Measurements from ENCODE around the gene GIMAP6. TPM values are rescaled to one million over a fixed set of nuclear protein-coding genes. Genes with fewer than 3 reads are reported as not detected.
"Not testable (repeated sequence)": the region's sequence is repeated elsewhere in the genome, so short reads cannot be mapped to it uniquely, and the experiment has no call there.

GIMAP6 gene
- total RNA-seq, 2 experiments from 2014 or later, result 19.2 to 20.7 TPM

- Mint-ChIP-seq H3K4me3 (no peak overlapping the region), H3K27me3 (ENCODE audit: low read depth) (no peaks in the 10 kb centered on the region), H3K4me1 (ENCODE audit: low read depth) (peaks cover 52% of the 10 kb centered on the region), H3K9me3 (peaks cover 26% of the 10 kb centered on the region), H3K36me3 (ENCODE audit: low read depth) (peaks cover 24% of the 10 kb centered on the region), H3K27ac (no peak overlapping the region)
- intact Hi-C loops (cut with micrococcal nuclease), result no loop called here
- CTCF ChIA-PET, result interaction anchor here (1.0 kb wide), 1 partner anchor 10 kb away, joined by 3 read pairs; no protein-coding TSS in a partner anchor
- no peak for DNase-seq
Observed at GRCh38 chr7:150641854-150642253, 9.7 kb upstream of the GIMAP6 start.

DNA sequence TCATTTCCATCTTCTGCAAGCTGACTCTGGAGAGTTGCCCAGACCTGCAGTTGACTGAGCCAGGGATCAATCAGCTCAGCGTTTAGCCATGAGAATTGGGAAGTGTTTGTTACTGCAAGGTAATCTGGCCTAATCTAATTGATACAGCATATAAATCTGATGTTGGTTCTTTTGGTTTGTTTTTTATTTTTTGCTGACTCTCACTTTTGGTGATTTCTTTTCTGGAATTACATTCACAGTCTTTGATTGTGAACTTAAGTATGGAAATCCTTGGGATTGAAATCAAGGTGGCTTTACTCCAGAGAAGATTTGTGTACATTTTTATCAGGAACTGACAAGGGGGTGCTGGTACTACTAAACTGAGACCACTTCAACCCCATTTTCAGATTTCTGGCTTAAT lies 1.7 kb upstream of the GIMAP6 start:
- Mint-ChIP-seq H3K27me3 (ENCODE audit: low read depth) (no peaks in the 10 kb centered on the region), H3K27ac (peak overlapping the region; percentile 76), H3K9me3 (peaks cover 35% of the 10 kb centered on the region), H3K4me3 (no peak overlapping the region), H3K36me3 (ENCODE audit: low read depth) (peaks cover 50% of the 10 kb centered on the region), H3K4me1 (ENCODE audit: low read depth) (peaks cover 64% of the 10 kb centered on the region)
- intact Hi-C loops (cut with micrococcal nuclease), result loop anchor here (5.0 kb wide), 1 partner anchor 83 kb away; the partner anchor contains the start of gene GIMAP1
- CTCF ChIA-PET, result interaction anchor here (0.7 to 1.9 kb wide), 3 partner anchors 47 to 185 kb away, joined by 3 to 6 read pairs (median 3); partner anchors contain the start of gene GIMAP2
- no peak for DNase-seq

- CTCF ChIA-PET, result interaction anchor here (0.9 to 2.1 kb wide), 6 partner anchors 9 to 124 kb away, joined by 3 to 9 read pairs (median 4); no protein-coding TSS in a partner anchor
- peak overlapping the region; percentile 85 for H3K4me3 Mint-ChIP-seq
- peaks cover 66% of the 10 kb centered on the region for H3K4me1 Mint-ChIP-seq (ENCODE audit: low read depth)
- H3K27me3 Mint-ChIP-seq (ENCODE audit: low read depth), result no peaks in the 10 kb centered on the region
- H3K9me3 Mint-ChIP-seq, result peaks cover 29% of the 10 kb centered on the region
- intact Hi-C loops (cut with micrococcal nuclease), result loop anchor here (1.0 to 5.0 kb wide), 4 partner anchors 10 to 124 kb away; partner anchors contain the start of gene GIMAP1
- peak overlapping the region; percentile 92 for H3K27ac Mint-ChIP-seq
- peak; percentile 67 for DNase-seq
- H3K36me3 Mint-ChIP-seq (ENCODE audit: low read depth), result peaks cover 58% of the 10 kb centered on the region
Observed at GRCh38 chr7:150631084-150631826, 930 bp downstream of the GIMAP6 start.

DNA sequence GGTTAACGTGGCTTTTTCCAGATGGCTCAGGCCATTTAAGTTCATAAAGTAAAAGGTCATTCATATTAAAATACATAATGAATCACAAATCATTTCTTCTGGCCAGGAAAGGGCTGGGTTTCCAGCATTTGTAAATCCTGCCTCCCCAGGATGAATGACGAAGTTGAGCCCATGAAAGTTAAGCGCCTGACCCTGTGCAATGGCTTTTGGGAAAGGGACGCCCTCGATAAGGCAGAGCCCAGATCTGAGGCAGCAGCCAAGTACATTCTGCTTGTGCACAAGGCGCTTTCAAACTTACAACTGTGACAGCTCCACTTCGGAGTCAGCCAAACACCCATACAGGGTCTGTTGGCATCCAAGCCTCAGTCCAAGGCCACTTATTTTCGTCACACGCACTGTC lies 2.8 kb downstream of the GIMAP6 start:
- no peak for DNase-seq
- H3K27me3 Mint-ChIP-seq (ENCODE audit: low read depth), result no peaks in the 10 kb centered on the region
- CTCF ChIA-PET, result interaction anchor here (1.2 kb wide), 1 partner anchor 128 kb away, joined by 3 read pairs; no protein-coding TSS in a partner anchor
- H3K27ac Mint-ChIP-seq, result peak overlapping the region; percentile 33
- intact Hi-C loops (cut with micrococcal nuclease), result loop anchor here (10.0 kb wide), 1 partner anchor 255 kb away; the partner anchor contains the start of gene ZNF775
- H3K4me3 Mint-ChIP-seq, result no peak overlapping the region
- peaks cover 64% of the 10 kb centered on the region for H3K4me1 Mint-ChIP-seq (ENCODE audit: low read depth)
- H3K36me3 Mint-ChIP-seq (ENCODE audit: low read depth), result peaks cover 69% of the 10 kb centered on the region
- H3K9me3 Mint-ChIP-seq, result peaks cover 22% of the 10 kb centered on the region

GRCh38 chr7:150627959-150628358 lies 4.2 kb downstream of the GIMAP6 start:
- Mint-ChIP-seq H3K4me3 (no peak overlapping the region), H3K27me3 (ENCODE audit: low read depth) (no peaks in the 10 kb centered on the region), H3K36me3 (ENCODE audit: low read depth) (peaks cover 78% of the 10 kb centered on the region), H3K9me3 (peaks cover 22% of the 10 kb centered on the region), H3K27ac (no peak overlapping the region), H3K4me1 (ENCODE audit: low read depth) (peaks cover 60% of the 10 kb centered on the region)
- CTCF ChIA-PET, result no interaction called here
- DNase-seq, result no peak
- intact Hi-C loops (cut with micrococcal nuclease), result loop anchor here (10.0 kb wide), 1 partner anchor 253 kb away; the partner anchor contains the start of gene ZNF775

GRCh38 chr7:150626696-150627095 lies 5.5 kb downstream of the GIMAP6 start:
- peaks cover 63% of the 10 kb centered on the region for H3K4me1 Mint-ChIP-seq (ENCODE audit: low read depth)
- H3K36me3 Mint-ChIP-seq (ENCODE audit: low read depth), result peaks cover 73% of the 10 kb centered on the region
- H3K9me3 Mint-ChIP-seq, result peaks cover 22% of the 10 kb centered on the region
- CTCF ChIA-PET, result no interaction called here
- peak overlapping the region; percentile 44 for H3K27ac Mint-ChIP-seq
- no peaks in the 10 kb centered on the region for H3K27me3 Mint-ChIP-seq (ENCODE audit: low read depth)
- DNase-seq, result no peak
- intact Hi-C loops (cut with micrococcal nuclease), result loop anchor here (10.0 kb wide), 1 partner anchor 252 kb away; the partner anchor contains the start of gene ZNF775
- H3K4me3 Mint-ChIP-seq, result no peak overlapping the region

DNA sequence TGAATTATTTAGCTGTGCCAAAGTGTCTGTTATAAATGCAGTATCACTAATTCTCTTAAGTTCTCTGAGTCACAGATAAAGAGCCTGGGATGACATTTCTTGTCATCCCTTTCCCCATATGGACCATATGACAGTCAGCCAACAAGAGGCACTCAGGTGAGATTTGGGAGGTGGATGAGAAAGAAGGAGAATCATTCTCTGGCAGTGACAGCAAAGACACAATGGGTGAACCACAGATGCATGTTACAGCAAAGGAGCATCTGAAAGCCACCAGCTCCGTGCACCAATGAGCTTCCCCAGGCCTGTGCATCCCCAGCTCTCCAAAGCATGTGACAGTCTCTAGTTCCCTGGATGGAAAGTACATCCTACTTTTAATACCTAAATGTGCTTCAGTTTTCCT lies 10.8 kb downstream of the GIMAP6 start:
- Mint-ChIP-seq H3K4me3 (peak overlapping the region; percentile 8), H3K4me1 (ENCODE audit: low read depth) (peaks cover 54% of the 10 kb centered on the region), H3K27ac (peak overlapping the region; percentile 82), H3K9me3 (peaks cover 13% of the 10 kb centered on the region), H3K27me3 (ENCODE audit: low read depth) (no peaks in the 10 kb centered on the region), H3K36me3 (ENCODE audit: low read depth) (peaks cover 29% of the 10 kb centered on the region)
- intact Hi-C loops (cut with micrococcal nuclease), result loop anchor here (1.0 to 10.0 kb wide), 9 partner anchors 10 to 247 kb away; partner anchors contain the start of gene ZNF775
- DNase-seq, result peak; percentile 61
- CTCF ChIA-PET, result interaction anchor here (0.8 to 2.7 kb wide), 6 partner anchors 11 to 258 kb away, joined by 3 to 9 read pairs (median 4); partner anchors contain the start of genes GIMAP4 and GIMAP6

GRCh38 chr7:150620617-150621371 lies 11.4 kb downstream of the GIMAP6 start:
- H3K27ac Mint-ChIP-seq, result peak overlapping the region; percentile 82
- H3K36me3 Mint-ChIP-seq (ENCODE audit: low read depth), result peaks cover 24% of the 10 kb centered on the region
- intact Hi-C loops (cut with micrococcal nuclease), result loop anchor here (1.0 to 10.0 kb wide), 9 partner anchors 11 to 246 kb away; partner anchors contain the start of gene ZNF775
- CTCF ChIA-PET, result interaction anchor here (0.9 to 2.7 kb wide), 6 partner anchors 11 to 171 kb away, joined by 3 to 9 read pairs (median 4); partner anchors contain the start of genes GIMAP4 and GIMAP6
- peaks cover 53% of the 10 kb centered on the region for H3K4me1 Mint-ChIP-seq (ENCODE audit: low read depth)
- DNase-seq, result peak; percentile 10
- peaks cover 13% of the 10 kb centered on the region for H3K9me3 Mint-ChIP-seq
- peak overlapping the region; percentile 8 for H3K4me3 Mint-ChIP-seq
- H3K27me3 Mint-ChIP-seq (ENCODE audit: low read depth), result no peaks in the 10 kb centered on the region

- peaks cover 53% of the 10 kb centered on the region for H3K4me1 Mint-ChIP-seq (ENCODE audit: low read depth)
- peak overlapping the region; percentile 82 for H3K27ac Mint-ChIP-seq
- no peak overlapping the region for H3K4me3 Mint-ChIP-seq
- DNase-seq, result peak; percentile 26
- H3K27me3 Mint-ChIP-seq (ENCODE audit: low read depth), result no peaks in the 10 kb centered on the region
- CTCF ChIA-PET, result interaction anchor here (0.9 to 2.7 kb wide), 2 partner anchors 12 to 51 kb away, joined by 4 to 9 read pairs; partner anchors contain the start of gene GIMAP6
- intact Hi-C loops (cut with micrococcal nuclease), result loop anchor here (2.0 to 10.0 kb wide), 2 partner anchors 171 to 245 kb away; partner anchors contain the start of gene ZNF775
- peaks cover 17% of the 10 kb centered on the region for H3K36me3 Mint-ChIP-seq (ENCODE audit: low read depth)
- H3K9me3 Mint-ChIP-seq, result peaks cover 11% of the 10 kb centered on the region
Observed at GRCh38 chr7:150620061-150620460, 12.1 kb downstream of the GIMAP6 start.

GRCh38 chr7:150615221-150615755 lies 16.9 kb downstream of the GIMAP6 start:
- Mint-ChIP-seq H3K36me3 (ENCODE audit: low read depth) (peaks cover 15% of the 10 kb centered on the region), H3K9me3 (peaks cover 15% of the 10 kb centered on the region), H3K27ac (peak overlapping the region; percentile 73), H3K4me1 (ENCODE audit: low read depth) (peaks cover 65% of the 10 kb centered on the region)
- CTCF ChIA-PET, result interaction anchor here (1.3 to 1.8 kb wide), 2 partner anchors 10 to 29 kb away, joined by 4 read pairs; no protein-coding TSS in a partner anchor
- not testable (repeated sequence) for DNase-seq; H3K4me3 Mint-ChIP-seq; H3K27me3 Mint-ChIP-seq (ENCODE audit: low read depth)
- intact Hi-C loops (cut with micrococcal nuclease), result loop anchor here (10.0 kb wide), 1 partner anchor 730 kb away; the partner anchor contains the start of gene NUB1

- intact Hi-C loops (cut with micrococcal nuclease), result loop anchor here (10.0 kb wide), 1 partner anchor 730 kb away; the partner anchor contains the start of gene NUB1
- DNase-seq, result peak; percentile 41
- CTCF ChIA-PET, result interaction anchor here (1.3 to 1.8 kb wide), 2 partner anchors 9 to 28 kb away, joined by 4 read pairs; no protein-coding TSS in a partner anchor
- peaks cover 16% of the 10 kb centered on the region for H3K36me3 Mint-ChIP-seq (ENCODE audit: low read depth)
- H3K27ac Mint-ChIP-seq, result peak overlapping the region; percentile 73
- not testable (repeated sequence) for H3K4me3 Mint-ChIP-seq; H3K27me3 Mint-ChIP-seq (ENCODE audit: low read depth)
- peaks cover 15% of the 10 kb centered on the region for H3K9me3 Mint-ChIP-seq
- peaks cover 65% of the 10 kb centered on the region for H3K4me1 Mint-ChIP-seq (ENCODE audit: low read depth)
Observed at GRCh38 chr7:150614426-150614825, 17.8 kb downstream of the GIMAP6 start.

Data from activated naive CD4-positive, alpha-beta T cell treated with anti-CD3 and anti-CD28 coated beads for 36 hours (primary cell).